ENCODE measurements around the gene AMPD1.

GRCh38 chr1:114735479-114735878 is 40.1 kb upstream of the AMPD1 start:
- no peak for TF ChIP-seq POLR2A (IDR thresholded peaks at IDR 0.05)
- no peak for TF ChIP-seq CTCF (IDR thresholded peaks at IDR 0.05)

All from testis (tissue), 2 donors.